ENCODE data around the gene PPA2.

DNA sequence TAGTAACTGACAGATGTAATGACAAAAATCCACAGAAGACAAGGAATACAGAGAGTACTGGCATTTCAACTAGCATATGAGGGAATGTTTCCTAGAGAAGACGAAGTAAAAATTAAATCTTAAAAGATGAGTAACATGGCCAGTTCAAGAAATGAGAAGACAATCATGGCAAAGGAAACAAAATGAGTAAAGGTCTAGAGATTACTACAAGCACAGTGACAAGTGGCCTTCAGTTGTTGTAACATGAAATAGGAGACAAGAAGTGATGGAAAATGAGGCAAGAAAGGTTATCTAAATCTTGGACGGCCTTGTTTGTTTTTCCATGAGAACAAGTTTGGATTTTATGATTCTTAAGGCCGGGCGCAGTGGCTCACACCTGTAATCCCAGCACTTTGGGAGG lies 81.0 kb downstream of the PPA2 start:
- no peak for TF ChIP-seq TSHZ1 (tag by site-specific recombination; IDR thresholded peaks at IDR 0.05; ENCODE audit: borderline replicate concordance)
- TF ChIP-seq CTCF (tag by site-specific recombination; IDR thresholded peaks at IDR 0.05): no peak
- no peak for TF ChIP-seq SALL2 (tag by site-specific recombination; IDR thresholded peaks at IDR 0.05; ENCODE audit: borderline replicate concordance)
- no peak for TF ChIP-seq ZFP41 (tag by site-specific recombination; IDR thresholded peaks at IDR 0.05; ENCODE audit: borderline replicate concordance)
